K562 (cell line): ENCODE data around the gene FATE1. TPM values are rescaled to one million over a fixed set of nuclear protein-coding genes. Genes with fewer than 3 reads are reported as not detected.

Source experiments
- ATAC-seq: fragments of 200-7000 bp; cut with Tn5 transposase; 3 replicates; pipeline ENCODE4 v1.9.1; 2020; ENCODE audit warnings: moderate library complexity
- BruUV-seq: library from RNA; stranded (reverse); fragments of 400-500 nt; replicated peaks from 2 replicates; lab custom pipeline; 2021; lab: Mats Ljungman, UMichigan
- CTCF ChIA-PET: fragments of 300-600 bp; formaldehyde crosslinking; extraction: SDS; loops from one replicate; lab custom pipeline; 2021; ENCODE audit warnings: low intra/inter-chr PET ratio; lab: Yijun Ruan, JAX
- POLR2A ChIA-PET: fragments of 300-600, 350-650 bp; sonication (Branson Sonifier 250); formaldehyde crosslinking; extraction: SDS; loops from one replicate; lab custom pipeline; 2021; ENCODE audit warnings: antibody characterized with exemption, inconsistent platforms; lab: Yijun Ruan, JAX
- DNase-seq, 4 experiments: peaks; one replicate each; pipeline versions ENCODE4 v3.0.0 to v3.0.0-alpha.2; 2011 to 2018; ENCODE audit warnings: low spot score in 3 of 4, mixed read lengths in 3 of 4; ENCODE audit errors: extremely low read depth in 1 of 4
- FAIRE-seq: peaks from 2 replicates; lab custom pipeline; 2011; peaks lifted over from hg19 to GRCh38; lab: Jason Lieb, UNC
- H2AFZ ChIP-seq: 2 replicates; pipeline ENCODE4 v1.6.0; 2011; ENCODE audit warnings: low read depth, low read length, control low read depth, inconsistent platforms
- H3K27ac ChIP-seq: fragments of 200-600 bp; 3 replicates; pipeline ENCODE4 v1.8.0; 2011; ENCODE audit warnings: low read depth, mild to moderate bottlenecking, control low read depth, inconsistent platforms, low read length, moderate library complexity, mixed read lengths; ENCODE audit errors: extremely low read depth
- H3K27me3 ChIP-seq, 2 experiments: fragments of 300-600 bp in 1 of 2; 2 replicates in 1 of 2; 3 replicates in 1 of 2; pipeline versions ENCODE4 v1.6.0 to v1.8.0; 2011; ENCODE audit warnings: inconsistent platforms in 2 of 2, low read length in 2 of 2, mild to moderate bottlenecking in 1 of 2, mixed read lengths in 1 of 2, moderate library complexity in 1 of 2; ENCODE audit not compliant: control insufficient read depth in 2 of 2, insufficient read depth in 2 of 2
- H3K36me3 ChIP-seq: fragments of 300-600 bp; 3 replicates; pipeline ENCODE4 v1.8.0; 2011; ENCODE audit warnings: mild to moderate bottlenecking, low read length, inconsistent platforms; ENCODE audit not compliant: control insufficient read depth, insufficient read depth
- H3K4me1 ChIP-seq, 2 experiments: fragments of 200-600 bp in 1 of 2; replicated peaks in 1 of 2; 2 replicates in 1 of 2; 3 replicates in 1 of 2; pipeline versions ENCODE4 v1.5.1 to v1.8.0; 2011; ENCODE audit warnings: inconsistent platforms in 2 of 2, low read length in 2 of 2, mild to moderate bottlenecking in 1 of 2, mixed read lengths in 1 of 2, moderate library complexity in 1 of 2; ENCODE audit not compliant: control insufficient read depth in 2 of 2, insufficient read depth in 2 of 2
- H3K4me2 ChIP-seq: 2 replicates; pipeline ENCODE4 v1.6.1; 2011; ENCODE audit warnings: low read length, control low read depth, inconsistent platforms, mixed read lengths; ENCODE audit not compliant: insufficient read depth
- H3K4me3 ChIP-seq: fragments of 200-600 bp; sonication (generic), shearing (Covaris generic); 2 replicates; pipeline ENCODE4 v1.5.1; 2016; ENCODE audit warnings: control low read depth, inconsistent platforms
- H3K79me2 ChIP-seq: fragments of 200-600 bp; 3 replicates; pipeline ENCODE4 v1.8.0; 2011; ENCODE audit warnings: low read length, inconsistent platforms; ENCODE audit not compliant: control insufficient read depth, insufficient read depth
- H3K9ac ChIP-seq, 2 experiments: 2 replicates each; pipeline versions ENCODE4 v1.6.0 to v1.6.1; 2011; ENCODE audit warnings: low read depth in 2 of 2, low read length in 2 of 2, control low read depth in 1 of 2, inconsistent platforms in 1 of 2, mild to moderate bottlenecking in 1 of 2, mixed read lengths in 1 of 2; ENCODE audit not compliant: insufficient read depth in 1 of 2
- H3K9me1 ChIP-seq: one replicate; pipeline ENCODE4 v1.6.0; 2011; ENCODE audit warnings: inconsistent platforms, mild to moderate bottlenecking, low read length, moderate library complexity; ENCODE audit not compliant: control insufficient read depth, insufficient read depth
- H3K9me3 ChIP-seq: replicated peaks from 2 replicates; pipeline ENCODE4 v1.5.1; 2011; ENCODE audit warnings: low read depth, low read length, inconsistent platforms; ENCODE audit not compliant: control insufficient read depth, insufficient read depth
- H4K20me1 ChIP-seq: replicated peaks from 2 replicates; pipeline ENCODE4 v1.6.1; 2011; ENCODE audit warnings: low read length, inconsistent platforms, mixed read lengths; ENCODE audit not compliant: control insufficient read depth, insufficient read depth
- KLF10 ChIP-seq: fragments of 250-450 bp; sonication (Bioruptor Pico); IDR thresholded peaks from 2 replicates; pipeline ENCODE4 v1.6.1; 2021; ENCODE audit warnings: matching md5 sums
- PHB2 ChIP-seq: fragments of 450-650 bp; IDR thresholded peaks from 2 replicates; pipeline ENCODE4 v1.6.1; 2017; ENCODE audit warnings: low read depth
- RAD51 ChIP-seq: fragments of 450-650 bp; IDR thresholded peaks from 2 replicates; pipeline ENCODE4 v1.7.1; 2016; ENCODE audit warnings: low read depth, mild to moderate bottlenecking, borderline replicate concordance
- SMARCB1 ChIP-seq: IDR thresholded peaks from 2 replicates; pipeline ENCODE4 v1.6.1; 2011; ENCODE audit warnings: improper control_type of control experiment, low read depth; ENCODE audit not compliant: insufficient read length
- SMC3 ChIP-seq: conservative IDR thresholded peaks from 2 replicates; pipeline ENCODE4 v1.6.1; 2011; ENCODE audit warnings: low read depth, low read length, improper control_type of control experiment; ENCODE audit not compliant: insufficient read depth
- ZNF512 ChIP-seq: IDR thresholded peaks from 2 replicates; pipeline ENCODE4 v1.6.1; 2016; ENCODE audit warnings: missing genetic modification characterization, missing compliant biosample characterization
- ZNF77 ChIP-seq: fragments of 250-450 bp; sonication (Bioruptor Pico); IDR thresholded peaks from 2 replicates; pipeline ENCODE4 v1.5.0; 2020
- WGBS: fragments of 100-300 bp; shearing (Covaris generic); methylation state at CpG from one replicate; pipeline ENCODE4 v1.1.6; 2016; ENCODE audit warnings: low coverage, mixed read lengths; ENCODE audit not compliant: insufficient coverage; ENCODE audit errors: missing lambda C conversion rate; 5-methylcytosine and 5-hydroxymethylcytosine counted together
- in situ Hi-C: fragments of 300-500 bp; cut with MboI; formaldehyde crosslinking; loops from 4 replicates; pipeline ENCODE4 v1.15.0; 2018; ENCODE audit warnings: inconsistent platforms, mixed read lengths
- intact Hi-C: fragments of 100-400 bp; cut with micrococcal nuclease; formaldehyde crosslinking; loops from 2 replicates; pipeline ENCODE4 v1.14.2; 2022
- polyA plus RNA-seq, 8 experiments: library from polyadenylated mRNA; depleted of rRNA in 4 of 8; stranded (reverse) in 5 of 8; unstranded in 3 of 8; fragments of >200 nt; fragmentation: Nextera tagmentation in 2 of 8; fragmentation: Illumina TruSeq in 1 of 8; extraction: Ambion mirVana in 2 of 8; extraction: Trizol in 1 of 8; gene quantifications; 2 replicates each; pipeline versions ENCODE4 v1.2.1 to v1.2.3, GENCODE V29; 2011 to 2014; ENCODE audit warnings: inconsistent platforms in 1 of 8, missing spikeins in 1 of 8
- total RNA-seq, 7 experiments: library from RNA; depleted of rRNA in 6 of 7; stranded (reverse); fragments of >200 nt in 6 of 7; fragmentation: Illumina TruSeq in 2 of 7; extraction: Trizol in 2 of 7; gene quantifications; 2 replicates each; pipeline versions ENCODE4 v1.2.1 to v1.2.3, GENCODE V29; 2011 to 2021; ENCODE audit warnings: low replicate concordance in 1 of 7

The FATE1 gene
- total and polyA plus RNA-seq, 9 of the 15 experiments (the other 6 are each of a cell fraction or from before 2014, with no cell fraction given), result not detected

- CTCF ChIA-PET, result no interaction called here
- Histone ChIP-seq H3K27ac (no peak overlapping the region), H3K79me2 (no peaks in the 10 kb centered on the region), H3K27me3 (peaks cover 0 to 33% of the 10 kb centered on the region in 2 experiments; a peak in 3 of 5 replicates), H4K20me1 (no peaks in the 10 kb centered on the region), H2AFZ (no peak overlapping the region), H3K36me3 (no peaks in the 10 kb centered on the region), H3K4me3 (no peak overlapping the region), H3K9ac (no peak overlapping the region), H3K9me3 (no peaks in the 10 kb centered on the region), H3K4me1 (no peaks in the 10 kb centered on the region; a peak in 1 of 5 replicates), H3K4me2 (no peak overlapping the region), H3K9me1 (no peaks in the 10 kb centered on the region)
- FAIRE-seq (no peak), ATAC-seq (no peak), DNase-seq (no peak)
- POLR2A ChIA-PET, result no interaction called here
- BruUV-seq, result no TSS peak
- in situ Hi-C loops (loop anchor here (25.0 kb wide), 1 partner anchor 932 kb away; no protein-coding TSS in a partner anchor), intact Hi-C loops (no loop called here)
- TF ChIP-seq ZNF77 (CRISPR knock-in tag), result no peak
- TF ChIP-seq PHB2, result no peak
- TF ChIP-seq KLF10, result no peak
- no peak for TF ChIP-seq SMARCB1
- TF ChIP-seq ZNF512 (tag), result no peak
- TF ChIP-seq SMC3, result no peak
- TF ChIP-seq RAD51, result no peak
- WGBS, result 22% methylated on average over 9 of the region's 12 CpGs
Measured at GRCh38 chrX:151694121-151694520, 21.7 kb upstream of the FATE1 start.
